GM18498 (cell line): Measurements from ENCODE around the gene CEP128.

Experiments
- ATAC-seq: cut with Tn5 transposase; IDR thresholded peaks from one replicate; pipeline ENCODE4 v1.9.1; 2021; ENCODE audit warnings: mild to moderate bottlenecking, moderate library complexity; ENCODE audit not compliant: unreplicated experiment

Gene CEP128

DNA sequence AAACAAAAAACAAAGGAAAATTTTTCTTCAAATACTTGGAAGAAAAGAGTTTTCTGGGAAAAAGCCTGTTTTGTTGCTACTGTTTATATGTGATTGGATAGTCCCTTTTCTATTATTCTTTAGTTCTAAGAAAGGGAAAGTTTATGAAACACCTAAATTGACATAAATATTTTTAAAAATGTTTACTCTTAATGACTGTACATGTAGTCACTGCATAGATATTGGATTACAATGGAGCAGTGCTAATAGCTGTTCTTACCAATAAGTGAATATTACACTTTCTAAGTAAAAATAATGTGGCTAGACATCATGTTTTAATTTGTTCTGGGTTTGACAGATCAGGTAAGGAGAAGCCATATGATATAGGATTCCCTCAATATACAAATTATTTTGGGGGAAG is 377.5 kb downstream of the CEP128 start:
- no peak for ATAC-seq

DNA sequence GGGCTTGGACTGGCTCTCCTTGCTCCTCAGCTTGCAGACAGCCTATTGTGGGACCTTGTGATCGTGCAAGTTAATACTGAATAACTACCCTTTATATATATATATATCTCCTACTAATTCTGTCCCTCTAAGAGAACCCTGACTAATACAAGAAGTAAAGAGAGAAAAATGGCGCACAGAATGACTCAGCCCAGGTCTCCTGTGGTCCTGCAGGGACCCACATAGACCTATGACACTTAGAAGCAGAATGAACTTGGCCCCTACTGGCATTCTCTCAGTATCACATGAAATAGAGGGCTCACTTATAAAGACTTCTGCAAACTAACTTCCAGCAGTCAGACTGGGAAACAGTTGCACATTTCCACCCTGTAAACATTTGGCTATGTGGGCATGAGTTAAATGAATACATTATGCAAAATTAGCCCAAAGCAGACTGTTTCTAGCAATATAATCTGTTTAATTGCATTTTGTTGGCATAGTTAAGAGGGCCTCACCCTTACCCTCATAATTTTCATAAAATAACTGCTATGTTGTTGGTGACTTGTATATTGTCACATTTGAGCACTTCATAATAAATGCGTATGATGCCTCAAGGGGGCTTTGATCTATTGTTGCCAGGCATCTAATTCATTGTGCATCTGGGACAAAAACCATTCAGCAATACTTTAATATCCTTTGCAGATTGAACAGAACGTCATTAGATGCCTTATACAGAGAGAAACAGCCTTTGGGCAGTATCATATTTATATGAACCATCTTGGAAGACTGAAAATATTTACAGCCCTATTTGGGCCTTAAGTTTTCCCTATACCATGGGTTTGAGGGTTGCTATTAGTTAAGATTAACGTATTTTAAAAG is 380.5 kb downstream of the CEP128 start:
- peak; percentile 82 for ATAC-seq

DNA sequence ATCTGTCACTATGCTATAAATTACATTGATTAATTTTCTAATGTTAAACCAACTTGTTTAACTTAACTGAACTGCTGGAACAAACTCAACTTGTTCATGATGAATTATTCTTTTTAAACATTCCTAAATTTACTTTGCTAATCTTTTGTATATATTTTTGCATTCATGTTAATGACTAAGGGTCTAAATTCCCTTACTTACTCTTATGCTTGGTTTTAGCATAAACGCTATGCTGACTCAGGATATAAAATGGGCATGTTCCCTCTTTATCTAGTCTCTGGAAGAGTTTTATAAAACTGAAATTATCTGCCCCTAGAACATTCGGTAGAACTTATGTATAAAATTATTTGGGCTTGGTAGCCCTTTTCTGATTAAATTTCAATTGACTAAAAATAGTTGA is 387.4 kb downstream of the CEP128 start:
- ATAC-seq: no peak

DNA sequence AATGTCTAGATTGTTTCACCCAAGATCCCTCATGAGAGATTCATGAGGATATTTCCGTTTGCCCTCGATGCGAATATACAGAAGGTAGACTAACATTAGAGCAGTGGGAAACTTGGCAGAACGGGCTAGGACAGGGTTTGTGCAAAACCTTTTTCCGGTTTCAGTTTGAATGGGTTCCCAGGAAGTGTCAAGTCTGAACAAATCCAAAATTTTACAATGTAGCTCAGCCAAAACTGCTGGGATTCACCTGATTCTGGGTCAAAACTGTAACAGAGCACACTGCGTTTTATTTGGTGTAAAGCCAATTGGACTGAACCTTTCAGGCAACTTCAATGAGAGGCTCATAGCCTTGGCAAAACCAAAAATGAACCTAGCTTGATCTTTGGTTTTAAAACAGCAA is 392.4 kb downstream of the CEP128 start:
- no peak for ATAC-seq

DNA sequence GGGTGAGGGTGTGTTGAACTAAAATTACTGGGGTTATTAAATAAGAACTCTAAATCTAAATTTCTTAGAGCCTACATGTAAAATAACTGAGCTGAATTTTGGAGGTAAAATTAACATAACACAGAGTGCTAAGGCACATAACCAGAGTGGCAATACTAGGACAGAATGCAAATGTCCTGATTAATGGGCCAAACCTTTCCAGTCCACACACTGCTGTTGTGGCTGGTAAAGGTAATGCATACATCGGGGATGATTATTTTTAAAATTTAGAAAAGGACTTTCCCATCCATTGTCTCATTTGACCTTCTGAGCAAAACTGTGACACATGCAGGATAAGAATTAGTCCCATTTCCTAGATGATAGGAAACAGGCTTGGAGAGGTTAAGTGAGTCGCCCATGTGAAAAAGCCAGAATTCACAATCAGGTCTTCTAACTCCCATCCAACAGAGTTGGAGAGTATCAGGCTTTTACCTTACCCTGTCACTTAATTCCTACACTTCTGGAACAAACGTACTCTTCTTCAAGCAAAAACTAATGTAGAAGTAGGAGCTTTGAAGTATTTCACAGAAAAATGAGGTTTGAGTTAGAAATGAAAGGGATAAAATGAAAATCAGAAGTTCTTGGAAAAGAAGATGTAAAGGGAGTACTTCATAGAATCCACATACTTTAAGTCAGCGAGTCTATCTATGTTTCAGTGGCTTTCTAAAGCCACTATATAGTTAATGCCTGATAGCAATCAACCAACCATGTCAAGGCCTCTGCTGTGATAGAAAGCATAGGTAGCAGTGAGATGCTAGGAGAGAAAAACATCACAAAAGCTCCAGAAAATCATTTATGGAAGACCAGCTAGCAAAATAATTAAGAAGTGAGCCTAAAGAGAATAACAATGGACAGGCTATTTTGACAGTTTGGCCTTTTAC is 395.3 kb downstream of the CEP128 start:
- no peak for ATAC-seq

DNA sequence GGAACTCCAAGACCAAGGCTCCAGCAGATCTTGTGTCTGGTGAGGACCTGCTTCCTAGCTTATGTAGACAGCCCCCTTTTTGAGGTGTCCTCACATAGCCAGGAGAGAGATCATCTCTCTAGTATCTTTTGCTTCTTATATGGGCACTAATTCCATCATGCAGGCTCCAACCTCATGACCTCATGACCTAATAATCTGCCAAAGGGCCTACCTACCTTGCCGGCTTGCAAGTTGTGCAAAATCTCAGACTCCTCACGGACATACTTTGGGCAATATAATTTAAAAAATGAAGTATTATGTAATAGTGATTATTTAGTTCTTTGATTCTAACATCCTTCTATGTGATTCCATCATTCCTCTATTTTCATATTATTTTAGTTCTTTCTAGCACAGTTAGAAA is 397.2 kb downstream of the CEP128 start:
- no peak for ATAC-seq

DNA sequence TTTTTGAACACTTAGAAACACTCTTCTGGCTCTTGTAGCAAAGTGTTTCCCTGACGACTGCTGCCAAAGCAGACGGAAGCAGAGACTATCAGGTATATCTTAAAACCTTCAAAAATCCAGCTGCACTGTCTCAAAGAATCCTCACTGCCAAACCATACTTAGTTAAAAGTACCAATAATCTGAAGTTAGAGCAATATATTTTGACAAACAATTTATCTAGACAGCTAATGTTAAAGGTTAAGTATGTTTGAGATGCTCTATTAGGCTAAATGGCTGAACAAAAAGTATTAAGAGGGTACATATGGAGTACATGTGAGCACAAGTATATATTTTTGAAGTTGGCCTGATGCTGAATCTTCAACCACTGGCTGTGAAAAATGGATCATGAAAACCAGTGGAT is 398.3 kb downstream of the CEP128 start:
- no peak for ATAC-seq

DNA sequence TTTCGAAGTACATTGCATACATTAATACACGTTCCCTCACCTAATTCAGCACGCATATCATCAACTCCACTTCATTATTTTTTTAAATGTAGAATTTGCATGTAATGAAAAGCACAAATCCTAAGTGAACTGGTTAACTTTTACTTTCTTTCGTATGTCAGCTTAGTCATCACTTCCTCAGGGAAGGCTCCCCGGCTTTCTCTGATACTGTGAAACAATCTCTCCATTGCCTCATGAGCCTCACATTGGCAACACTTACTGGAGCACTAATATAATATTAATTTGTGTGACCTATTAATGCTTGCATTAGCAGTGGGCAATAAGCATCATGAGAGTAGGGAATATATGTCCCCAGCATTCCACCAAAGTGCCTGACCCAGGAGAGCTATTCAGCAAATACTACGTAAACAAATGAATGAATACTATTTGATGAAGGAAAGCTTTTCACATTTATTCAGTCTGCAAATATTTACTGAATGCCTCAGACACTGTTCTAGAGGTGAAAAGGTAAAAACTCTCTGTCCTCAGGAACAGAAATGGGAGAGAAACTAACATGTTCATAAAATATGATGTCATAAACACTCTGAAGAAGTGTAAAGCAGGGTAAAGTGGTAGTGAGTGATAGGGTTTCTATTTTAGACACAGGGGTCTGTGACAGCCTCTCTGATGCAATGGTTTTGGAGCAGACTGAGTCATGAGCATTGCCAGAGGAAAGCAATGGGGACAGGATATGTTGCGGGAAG is 402.7 kb downstream of the CEP128 start:
- ATAC-seq: no peak

DNA sequence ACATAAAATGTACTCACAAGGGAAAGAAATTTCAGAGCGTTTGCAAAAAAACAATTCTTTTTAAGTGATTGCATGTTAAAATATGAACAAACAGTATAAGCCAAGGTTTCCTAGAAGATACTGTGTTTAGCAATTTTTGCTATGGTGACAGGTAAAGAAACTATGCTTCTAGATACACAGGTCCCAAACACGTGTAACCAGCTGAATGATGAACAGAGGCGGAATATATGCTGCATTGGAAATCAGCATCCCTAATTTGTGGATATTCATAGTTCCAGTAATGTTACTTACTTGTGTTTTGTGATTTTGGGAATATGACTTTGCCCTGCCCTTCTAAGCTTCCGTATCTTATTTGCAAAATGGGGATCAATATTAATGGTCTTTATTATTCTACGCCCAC is 403.9 kb downstream of the CEP128 start:
- no peak for ATAC-seq

DNA sequence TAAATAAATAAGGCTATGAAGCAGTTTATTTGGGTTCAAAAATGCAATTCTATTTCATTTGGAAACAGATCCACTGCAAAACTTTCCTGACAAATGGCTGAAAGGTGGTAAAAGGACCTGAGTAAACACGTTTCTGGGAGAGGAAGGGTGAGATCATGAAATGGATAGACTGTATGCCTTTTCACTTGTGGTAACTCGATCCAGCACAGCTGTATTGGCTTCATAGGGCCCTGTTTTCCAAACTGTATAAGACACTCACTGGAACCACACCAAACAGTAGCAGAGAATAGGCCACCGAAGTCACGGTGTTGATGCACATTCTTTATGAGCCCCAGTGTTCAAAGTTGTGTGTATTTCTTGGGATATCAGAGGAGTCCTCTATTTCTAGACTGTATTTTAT is 405.1 kb downstream of the CEP128 start:
- ATAC-seq: no peak

DNA sequence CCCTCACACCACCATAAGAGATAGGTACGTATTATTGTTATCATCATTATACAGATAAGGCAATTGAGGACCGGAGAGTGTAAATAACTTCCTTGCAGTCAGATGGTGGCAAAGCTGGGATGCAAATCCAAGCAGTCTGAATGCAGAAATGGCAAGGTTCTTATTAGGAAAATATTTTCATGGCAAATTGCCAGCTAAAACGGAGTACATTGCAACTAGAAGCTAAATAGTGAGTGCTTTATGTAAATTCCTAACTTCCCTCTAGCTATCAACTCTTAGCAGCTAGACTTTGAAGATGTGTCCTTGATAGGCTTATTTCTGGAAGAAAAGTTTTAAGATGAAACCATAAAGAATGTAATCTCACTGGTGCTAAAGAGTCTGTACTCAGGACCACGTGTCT is 406.4 kb downstream of the CEP128 start:
- no peak for ATAC-seq

DNA sequence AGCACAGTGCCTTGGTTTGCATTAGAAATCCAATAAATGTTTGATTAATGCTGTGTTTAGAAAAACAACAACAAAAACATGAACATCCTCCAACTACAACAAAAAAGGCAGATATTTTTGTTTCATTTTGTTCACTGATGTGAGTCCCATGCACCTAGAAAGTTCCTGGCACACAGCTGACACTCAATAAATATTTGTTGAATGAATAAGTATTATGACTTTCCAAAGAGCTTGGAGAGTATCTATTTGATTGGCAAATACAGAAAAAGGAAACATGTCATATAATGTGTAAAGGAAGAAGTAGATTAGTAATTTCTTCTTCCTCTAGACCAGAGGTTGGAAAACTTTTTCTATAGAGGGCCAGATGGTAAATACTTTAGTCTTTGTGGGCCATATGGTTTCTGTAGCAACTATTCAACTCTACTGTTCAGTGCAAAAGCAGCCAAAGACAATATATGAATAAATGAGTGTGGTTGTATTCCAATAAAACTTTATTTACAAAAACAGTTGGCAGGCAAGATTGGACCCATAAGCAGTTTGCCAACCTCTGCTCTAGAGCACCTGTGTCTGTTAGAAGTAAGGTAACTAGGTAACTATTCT is 417.9 kb downstream of the CEP128 start:
- ATAC-seq: no peak

DNA sequence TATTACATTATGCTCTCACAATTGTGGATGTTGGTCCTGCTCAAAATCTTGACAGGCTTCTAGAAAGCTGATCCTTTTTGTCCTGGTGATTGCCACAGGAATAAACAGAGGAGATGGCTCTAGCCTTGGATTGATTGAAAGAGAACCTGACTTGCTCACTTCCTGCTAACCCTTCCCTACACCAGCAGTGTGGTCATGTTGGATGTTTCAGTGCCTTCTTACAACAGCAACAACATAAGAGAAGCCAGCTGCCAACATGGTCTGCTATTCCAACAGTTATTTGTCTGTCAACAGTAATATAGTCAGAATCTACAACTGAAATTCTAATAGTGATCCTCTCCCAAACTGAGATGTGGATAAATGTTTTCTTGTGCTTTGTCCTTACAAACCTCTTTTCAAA is 418.6 kb downstream of the CEP128 start:
- no peak for ATAC-seq

DNA sequence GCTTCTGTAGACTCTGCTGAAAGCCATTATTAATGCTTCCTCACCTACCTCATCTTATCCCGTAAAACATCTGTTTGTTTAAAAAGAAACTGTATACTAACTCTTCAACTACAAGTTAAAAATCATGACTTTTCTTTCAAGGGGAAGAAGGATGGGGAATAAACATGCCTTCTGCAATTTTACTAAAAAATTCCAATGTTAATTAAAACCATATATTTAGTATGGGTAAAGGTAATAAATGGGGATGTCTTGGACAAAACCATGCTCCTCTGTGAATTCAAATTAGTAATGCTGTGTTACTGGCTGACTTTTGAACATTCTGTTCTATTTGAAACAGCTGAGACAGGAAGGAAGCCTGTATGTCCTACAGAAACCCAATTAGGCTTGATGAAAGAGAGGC is 419.1 kb downstream of the CEP128 start:
- ATAC-seq: no peak

DNA sequence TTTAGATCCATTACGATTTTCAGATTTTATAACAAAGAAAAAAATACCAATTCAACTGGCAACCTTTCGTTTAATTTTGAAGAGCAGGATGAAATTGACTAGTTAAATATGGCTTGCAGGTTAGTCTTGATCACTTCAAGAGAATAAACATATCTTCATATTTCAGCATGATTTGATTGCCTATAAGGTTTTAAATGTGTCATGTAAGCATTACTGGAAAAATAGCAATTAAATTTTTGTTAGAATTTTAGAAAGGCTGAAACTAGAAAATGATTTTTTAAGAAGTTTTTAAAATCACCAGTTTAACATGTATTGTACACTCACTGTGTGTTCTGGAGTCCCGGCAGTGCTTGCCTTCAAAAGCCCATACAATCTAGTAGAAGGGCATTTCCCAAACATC is 420.1 kb downstream of the CEP128 start:
- no peak for ATAC-seq

DNA sequence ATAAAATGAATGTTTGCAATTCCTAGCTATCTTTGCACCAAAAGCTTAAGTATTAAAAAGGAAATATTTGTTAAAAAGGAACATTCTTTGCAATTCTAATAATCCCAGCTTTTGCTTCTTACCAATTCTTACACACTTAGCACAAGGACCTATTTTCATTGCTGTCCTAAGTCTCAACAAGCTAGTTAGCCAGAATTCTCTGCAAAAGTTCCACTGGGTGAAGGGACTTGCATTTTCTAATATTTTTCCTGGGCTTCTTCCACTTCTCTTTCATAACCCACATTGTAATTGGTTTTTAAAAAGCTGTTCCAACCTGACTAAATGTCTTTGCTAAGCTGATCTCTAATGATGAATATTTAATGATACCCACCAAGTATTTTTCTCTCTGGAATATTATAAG is 422.5 kb downstream of the CEP128 start:
- no peak for ATAC-seq

DNA sequence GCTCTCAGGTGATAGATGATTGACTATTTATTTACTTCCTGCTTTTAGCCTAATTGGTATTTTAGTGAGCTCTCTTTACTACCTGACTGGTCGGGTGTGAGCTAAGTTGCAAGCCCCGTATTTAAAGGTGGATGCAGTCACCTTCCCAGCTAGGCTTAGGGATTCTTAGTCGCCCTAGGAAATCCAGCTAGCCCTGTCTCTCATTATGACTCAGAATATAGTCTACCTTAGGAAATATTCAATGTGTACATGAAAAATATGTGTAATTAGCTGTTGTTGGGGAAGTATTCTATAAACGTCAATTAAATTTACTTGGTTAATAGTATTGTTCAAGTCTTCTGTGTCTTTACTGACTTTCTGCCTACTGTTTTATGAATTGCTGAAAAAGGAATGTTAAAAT is 423.4 kb downstream of the CEP128 start:
- ATAC-seq: no peak

DNA sequence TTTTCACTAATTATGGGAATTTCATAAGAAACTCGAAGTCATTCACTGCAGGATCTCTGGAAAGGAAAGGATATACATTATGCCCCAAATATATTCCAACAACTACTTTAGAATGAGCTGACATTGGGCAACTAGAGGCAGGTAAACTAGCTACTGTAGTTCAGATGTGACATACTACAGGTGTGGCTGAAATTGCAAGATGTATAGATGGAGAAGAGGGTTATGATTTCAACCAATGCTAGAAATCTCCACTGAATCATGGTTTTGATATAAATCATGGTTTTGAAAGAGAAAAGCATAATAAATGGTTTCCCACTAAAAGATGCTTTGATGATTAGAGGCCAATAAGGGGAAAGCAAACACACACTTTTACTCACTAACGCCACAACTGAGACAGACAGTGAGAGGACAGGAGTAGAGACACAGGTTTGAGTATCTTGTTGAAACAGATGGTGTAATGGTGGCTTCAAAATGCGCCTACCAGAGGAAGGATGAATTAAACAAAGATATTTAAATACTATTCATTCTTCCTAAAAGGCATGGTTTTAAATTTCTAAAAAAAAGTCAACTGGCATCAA is 434.2 kb downstream of the CEP128 start:
- no peak for ATAC-seq

DNA sequence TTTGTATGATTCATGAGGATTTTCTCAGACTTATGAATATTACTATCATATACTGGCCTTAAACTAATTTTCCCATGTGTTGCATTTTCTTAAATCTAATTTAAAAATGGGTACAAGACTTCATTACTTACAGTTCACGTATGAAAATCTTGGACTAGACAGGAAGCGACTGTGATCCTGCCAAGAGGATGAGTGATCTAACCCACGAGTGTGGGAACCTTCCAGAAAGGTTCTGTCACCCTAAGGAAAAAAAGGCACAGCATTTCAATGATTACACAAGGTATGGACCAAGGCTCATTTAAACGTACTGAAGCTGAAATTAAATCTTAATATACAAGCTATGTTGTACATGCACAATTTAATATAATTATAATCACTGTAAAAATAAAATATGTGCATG is 436.8 kb downstream of the CEP128 start:
- ATAC-seq: no peak

DNA sequence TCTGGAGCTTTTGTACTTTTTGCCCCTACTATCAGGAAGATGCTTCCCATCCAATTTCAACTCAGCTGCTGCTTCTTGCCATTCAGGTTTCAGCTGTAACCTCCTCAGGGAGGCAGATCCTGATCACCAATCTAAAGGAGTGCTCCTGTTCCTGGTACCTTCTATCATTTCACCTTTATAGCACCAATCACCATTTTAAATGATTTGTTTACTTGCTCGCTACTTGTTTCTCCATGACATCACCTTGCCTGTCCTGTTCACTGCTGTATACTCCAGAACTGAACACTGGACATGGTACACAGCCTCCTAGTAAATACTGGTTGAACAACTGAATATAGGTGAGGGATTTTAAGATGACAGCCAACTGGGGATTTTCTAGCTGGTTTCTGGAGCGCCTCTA is 443.0 kb downstream of the CEP128 start:
- ATAC-seq: no peak

DNA sequence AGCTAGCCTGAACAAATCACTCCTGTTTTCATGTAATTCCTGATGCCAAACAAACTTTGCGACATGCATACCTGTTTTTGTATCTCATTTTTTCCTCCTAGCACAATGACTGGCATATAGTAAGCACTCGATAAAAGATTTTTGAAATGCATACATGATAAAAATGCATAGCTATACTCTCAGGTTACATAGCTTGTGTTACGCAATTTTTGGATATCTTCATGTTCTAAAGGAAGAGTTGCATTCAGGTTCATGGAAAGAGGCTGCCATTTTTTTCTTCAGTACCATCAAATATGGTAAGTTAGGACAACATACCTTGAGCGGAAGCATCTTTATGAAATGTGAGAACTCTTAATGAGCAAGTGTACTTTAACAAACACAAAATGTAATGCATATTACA is 445.4 kb downstream of the CEP128 start:
- no peak for ATAC-seq
